Activated CD4-positive, alpha-beta T cell treated with anti-CD3 and anti-CD28 coated beads, Interleukin-2, amount 10 ng/mL, durations not matched to agents 24 days and 14 days (primary cell): Measurements from ENCODE around the gene MXRA7. TPM values are rescaled to one million over a fixed set of nuclear protein-coding genes. Genes with fewer than 3 reads are reported as not detected.

Experiments
- DNase-seq: peaks from one replicate; pipeline ENCODE4 v3.0.0; 2022
- H3K27ac Mint-ChIP-seq: one replicate; pipeline ENCODE4 v1.8.0; 2022; ENCODE audit warnings: mild to moderate bottlenecking, mixed read lengths
- H3K27me3 Mint-ChIP-seq: one replicate; pipeline ENCODE4 v1.8.0; 2022; ENCODE audit warnings: mixed read lengths
- H3K36me3 Mint-ChIP-seq: one replicate; pipeline ENCODE4 v1.8.0; 2022; ENCODE audit warnings: low read depth, mild to moderate bottlenecking, mixed read lengths
- H3K4me1 Mint-ChIP-seq: one replicate; pipeline ENCODE4 v1.8.0; 2021; ENCODE audit warnings: mixed read lengths
- H3K4me3 Mint-ChIP-seq: one replicate; pipeline ENCODE4 v1.8.0; 2022; ENCODE audit warnings: mild to moderate bottlenecking, moderate library complexity, mixed read lengths
- H3K9me3 Mint-ChIP-seq: one replicate; pipeline ENCODE4 v1.8.0; 2021; ENCODE audit warnings: mixed read lengths
- intact Hi-C: fragments of 100-400 bp; cut with micrococcal nuclease; formaldehyde crosslinking; loops from one replicate; pipeline ENCODE4 v1.15.1; 2023
- total RNA-seq: library from RNA; stranded (reverse); gene quantifications from 2 replicates; pipeline ENCODE4 v1.2.3, GENCODE V29; 2022

Gene MXRA7
- total RNA-seq, 1 donor from 2014 or later: 3.7 TPM

DNA sequence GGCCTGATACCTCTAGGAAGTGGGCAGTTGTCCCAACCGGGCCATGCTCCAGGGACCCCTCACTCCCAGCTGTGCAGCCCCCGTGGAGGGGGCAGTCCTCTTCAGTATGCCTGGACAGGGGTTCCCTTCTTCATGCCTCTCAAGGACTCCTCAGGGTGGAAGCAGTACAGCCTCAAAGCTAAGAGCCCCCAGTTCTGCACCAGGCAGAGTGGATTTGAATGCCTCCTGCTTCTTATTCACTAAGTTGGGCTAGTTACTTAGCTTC, 43.3 kb downstream of the MXRA7 start:
- Mint-ChIP-seq H3K4me1 (peaks cover 22% of the 10 kb centered on the region), H3K27me3 (peaks cover 24% of the 10 kb centered on the region), H3K27ac (no peak overlapping the region), H3K4me3 (no peak overlapping the region), H3K36me3 (peaks cover 2% of the 10 kb centered on the region), H3K9me3 (peaks cover 11% of the 10 kb centered on the region)
- intact Hi-C loops: no loop called here
- DNase-seq: no peak

DNA sequence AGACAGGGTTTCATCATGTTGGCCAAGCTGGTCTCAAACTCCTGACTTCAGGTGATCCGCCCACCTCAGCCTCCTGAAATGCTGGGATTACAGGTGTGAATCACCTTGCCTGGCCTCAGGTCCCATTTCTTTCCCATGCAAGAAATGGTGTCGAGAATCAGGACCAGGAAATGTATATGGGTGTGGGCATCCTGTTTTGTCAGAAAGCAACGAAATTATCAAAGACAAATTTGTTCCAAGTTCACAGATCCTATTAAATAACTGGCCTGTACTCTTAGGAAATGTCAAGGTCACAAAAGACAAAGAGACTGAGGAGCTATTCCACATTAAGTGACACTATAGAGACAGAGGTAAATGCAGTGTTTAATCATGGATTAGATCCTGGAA, 50.1 kb downstream of the MXRA7 start:
- intact Hi-C loops: no loop called here

DNA sequence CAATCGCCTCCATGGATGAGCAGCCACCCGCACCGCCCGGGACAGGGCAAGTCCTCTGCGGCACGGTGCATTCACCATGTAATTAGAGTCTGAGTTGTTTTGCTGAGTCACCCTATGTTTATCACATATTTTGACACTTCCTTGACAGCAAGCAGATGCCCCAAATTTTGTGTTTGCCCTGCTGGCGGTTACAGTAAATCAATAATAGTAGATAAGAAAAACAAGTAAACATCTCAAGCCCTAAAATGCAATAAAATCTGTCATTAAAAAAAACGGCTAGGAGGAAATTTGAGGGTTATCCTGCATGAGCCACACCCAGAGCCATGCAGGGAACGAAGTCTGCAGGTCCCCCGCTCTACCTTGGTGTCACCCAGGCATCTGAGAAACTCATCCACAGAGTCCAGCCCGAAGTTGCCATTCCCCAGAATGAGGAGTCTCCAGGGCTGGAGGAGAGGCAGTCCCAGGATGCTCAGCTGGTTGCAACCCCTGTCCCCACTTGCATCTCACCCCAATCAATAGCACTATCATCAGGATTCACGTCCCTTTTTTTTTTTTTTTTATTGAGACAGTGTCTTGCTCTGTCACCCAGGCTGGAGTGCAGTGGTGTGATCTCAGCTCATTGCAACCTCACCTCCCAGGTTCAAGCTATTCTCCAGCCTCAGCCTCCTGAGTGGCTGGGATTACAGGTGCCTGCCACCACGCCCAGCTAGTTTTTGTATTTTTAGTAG, 50.7 kb downstream of the MXRA7 start:
- Mint-ChIP-seq H3K27me3 (peaks cover 8% of the 10 kb centered on the region), H3K36me3 (peaks cover 1% of the 10 kb centered on the region), H3K4me3 (peak overlapping the region; percentile 38), H3K27ac (peak overlapping the region; percentile 87), H3K9me3 (no peaks in the 10 kb centered on the region), H3K4me1 (peaks cover 21% of the 10 kb centered on the region)
- DNase-seq: peak; percentile 68
- intact Hi-C loops: no loop called here

More for the DNA sequence above, 50.1 kb downstream of the MXRA7 start:
- no peak for DNase-seq
- Mint-ChIP-seq H3K27ac (no peak overlapping the region), H3K27me3 (peaks cover 9% of the 10 kb centered on the region), H3K4me1 (peaks cover 21% of the 10 kb centered on the region), H3K9me3 (no peaks in the 10 kb centered on the region), H3K36me3 (peaks cover 1% of the 10 kb centered on the region), H3K4me3 (no peak overlapping the region)

DNA sequence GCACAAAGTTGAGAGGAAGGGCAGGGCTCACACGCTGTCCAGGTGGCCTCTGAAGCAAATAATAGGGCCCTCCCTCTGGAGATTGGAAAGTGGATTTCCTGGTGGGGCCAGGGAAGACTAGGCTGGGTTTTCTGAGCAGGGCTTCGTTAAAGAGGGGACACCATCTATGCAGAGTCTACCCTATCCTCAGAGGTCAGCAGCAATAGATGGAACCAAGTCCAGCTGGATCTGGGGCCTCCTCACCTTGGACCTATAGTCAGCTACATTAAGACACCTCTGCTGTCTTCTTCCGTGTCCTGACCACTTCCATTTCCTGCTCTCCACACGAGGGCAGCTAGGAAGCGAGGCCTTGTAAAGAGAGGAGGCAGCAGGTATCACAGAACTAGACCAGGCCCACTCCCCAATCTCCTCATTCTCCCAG, 52.5 kb downstream of the MXRA7 start:
- Mint-ChIP-seq H3K4me3 (no peak overlapping the region), H3K36me3 (peaks cover 1% of the 10 kb centered on the region), H3K27ac (no peak overlapping the region), H3K4me1 (peaks cover 21% of the 10 kb centered on the region), H3K9me3 (no peaks in the 10 kb centered on the region), H3K27me3 (no peaks in the 10 kb centered on the region)
- DNase-seq: no peak
- intact Hi-C loops: no loop called here

DNA sequence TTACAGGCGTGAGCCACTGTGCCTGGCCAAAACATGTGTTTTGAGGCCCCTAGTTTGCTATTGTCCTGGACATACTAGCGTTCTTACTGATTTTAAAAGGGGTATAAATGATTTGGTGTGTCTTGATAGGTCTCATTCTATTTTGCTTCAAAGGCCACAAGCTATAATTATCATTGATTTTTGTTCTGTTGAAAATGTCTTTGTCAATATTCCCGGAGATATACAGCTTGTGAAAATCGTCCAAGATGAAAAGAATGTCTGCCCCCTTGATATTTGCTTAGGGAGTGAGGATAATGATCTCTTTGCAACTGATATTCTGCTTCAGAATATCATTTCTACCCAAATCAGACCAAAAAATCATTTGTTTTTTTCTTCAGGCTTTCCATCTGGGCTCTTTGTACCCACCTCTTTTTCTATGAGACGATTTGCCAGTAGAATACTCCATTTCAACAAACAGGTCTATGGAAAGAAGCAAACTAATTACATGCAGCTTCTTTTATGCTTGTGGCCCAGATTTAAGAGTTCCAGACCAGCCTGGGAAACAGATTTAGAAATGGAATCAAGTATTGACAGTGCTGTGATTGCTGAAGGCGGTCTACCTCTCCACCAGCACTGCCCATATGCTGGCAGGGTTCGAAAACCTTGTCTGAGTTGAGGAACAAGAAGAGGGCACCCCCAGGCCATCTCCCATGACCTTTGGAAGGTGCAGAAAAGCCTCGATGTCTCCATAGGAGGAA, 53.1 kb downstream of the MXRA7 start:
- Mint-ChIP-seq H3K36me3 (peaks cover 1% of the 10 kb centered on the region), H3K9me3 (no peaks in the 10 kb centered on the region), H3K27ac (no peak overlapping the region), H3K27me3 (no peaks in the 10 kb centered on the region), H3K4me3 (no peak overlapping the region), H3K4me1 (peaks cover 21% of the 10 kb centered on the region)
- DNase-seq: no peak
- intact Hi-C loops: no loop called here

DNA sequence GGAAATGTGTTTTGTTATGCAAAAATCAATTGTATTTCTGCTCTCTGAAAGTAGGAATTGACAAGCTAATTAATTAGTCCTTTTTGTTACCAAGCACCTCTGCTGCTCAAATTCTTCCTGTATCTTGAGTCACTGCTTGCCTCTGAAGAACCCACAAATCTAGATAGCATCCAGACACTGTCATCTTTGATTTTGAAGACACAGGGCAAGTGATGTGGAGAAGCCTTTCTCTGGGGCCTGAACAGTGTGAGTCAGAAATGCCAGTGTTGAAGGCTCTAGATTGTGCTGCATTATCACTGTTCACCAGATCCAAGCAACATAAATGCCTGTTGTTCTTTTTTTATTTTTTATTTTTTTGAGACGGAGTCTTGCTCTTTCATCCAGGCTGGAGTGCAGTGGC, 56.4 kb downstream of the MXRA7 start:
- intact Hi-C loops: no loop called here
- peaks cover 7% of the 10 kb centered on the region for H3K27me3 Mint-ChIP-seq
- H3K27ac Mint-ChIP-seq: no peak overlapping the region

DNA sequence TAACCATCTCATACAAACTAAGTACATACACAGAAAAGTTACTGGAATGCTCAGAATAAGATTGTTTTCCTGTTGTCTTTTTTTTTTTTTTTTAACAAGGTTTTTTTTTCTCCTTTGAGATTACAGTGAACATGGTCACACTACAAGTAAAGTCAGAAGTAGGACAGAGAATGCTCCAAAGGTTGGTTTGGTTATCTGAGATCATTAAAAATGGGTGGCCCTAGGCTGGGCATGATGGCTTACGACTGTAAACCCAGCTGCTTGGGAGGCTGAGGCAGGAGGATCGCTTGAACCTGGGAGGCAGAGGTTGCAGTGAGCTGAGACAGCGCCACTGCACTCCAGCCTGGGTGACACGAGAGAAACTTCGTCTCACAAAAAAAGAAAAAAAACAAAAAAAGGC, 60.3 kb downstream of the MXRA7 start:
- Mint-ChIP-seq H3K4me3 (no peak overlapping the region), H3K4me1 (no peaks in the 10 kb centered on the region), H3K9me3 (peaks cover 4% of the 10 kb centered on the region), H3K27me3 (peaks cover 13% of the 10 kb centered on the region), H3K36me3 (peaks cover 3% of the 10 kb centered on the region), H3K27ac (no peak overlapping the region)
- intact Hi-C loops: no loop called here
- DNase-seq: no peak

More for the DNA sequence above, 56.4 kb downstream of the MXRA7 start:
- DNase-seq: no peak
- Mint-ChIP-seq H3K4me1 (peaks cover 7% of the 10 kb centered on the region), H3K9me3 (no peaks in the 10 kb centered on the region), H3K4me3 (no peak overlapping the region), H3K36me3 (peaks cover under 1% of the 10 kb centered on the region)

DNA sequence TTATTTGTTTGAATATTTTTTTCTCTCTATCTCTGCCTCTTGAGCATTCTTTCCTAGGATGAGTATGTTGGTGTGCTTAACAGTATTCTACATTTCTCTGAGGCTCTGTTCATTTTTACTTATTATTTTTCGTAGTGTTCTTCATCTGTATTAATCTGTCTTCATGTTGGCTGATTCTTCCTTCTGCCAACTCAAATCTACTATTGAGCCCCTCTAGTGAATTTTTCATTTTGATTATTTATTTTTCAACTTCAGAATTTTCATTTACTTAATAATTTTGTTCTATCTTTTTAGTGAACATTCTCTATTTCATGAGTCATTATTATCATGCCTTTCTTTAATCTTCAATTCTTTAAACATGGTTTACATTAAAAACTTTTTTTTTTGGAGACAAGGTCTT, 64.1 kb downstream of the MXRA7 start:
- H3K9me3 Mint-ChIP-seq: peaks cover 4% of the 10 kb centered on the region
- no peak overlapping the region for H3K4me3 Mint-ChIP-seq
- H3K4me1 Mint-ChIP-seq: peaks cover 6% of the 10 kb centered on the region
- H3K27me3 Mint-ChIP-seq: peaks cover 9% of the 10 kb centered on the region
- H3K27ac Mint-ChIP-seq: no peak overlapping the region
- intact Hi-C loops: no loop called here
- H3K36me3 Mint-ChIP-seq: peaks cover 3% of the 10 kb centered on the region
- no peak for DNase-seq

DNA sequence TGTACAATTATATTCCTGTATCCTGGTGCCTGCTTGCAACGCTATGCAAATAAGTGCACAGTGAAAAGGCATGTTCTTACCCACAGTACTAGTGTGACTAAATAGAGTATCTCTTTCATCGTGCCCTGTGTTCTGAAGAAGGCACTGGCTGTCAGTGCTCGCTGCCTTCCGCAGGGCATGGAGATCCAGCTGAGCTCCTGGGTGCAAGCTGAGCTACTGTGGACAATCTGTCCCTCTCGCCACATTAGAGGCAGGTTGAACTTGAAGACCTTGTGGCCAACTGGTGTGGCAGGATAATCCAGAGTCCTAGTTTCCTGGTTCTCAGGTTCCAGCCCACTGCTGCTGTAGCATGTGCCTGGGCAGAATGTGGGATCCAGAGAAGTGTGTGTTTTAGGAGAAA, 65.3 kb downstream of the MXRA7 start:
- DNase-seq: no peak
- Mint-ChIP-seq H3K36me3 (peaks cover 3% of the 10 kb centered on the region), H3K4me1 (peaks cover 6% of the 10 kb centered on the region), H3K27ac (no peak overlapping the region), H3K27me3 (peaks cover 9% of the 10 kb centered on the region), H3K4me3 (no peak overlapping the region), H3K9me3 (peaks cover 4% of the 10 kb centered on the region)
- intact Hi-C loops: no loop called here

DNA sequence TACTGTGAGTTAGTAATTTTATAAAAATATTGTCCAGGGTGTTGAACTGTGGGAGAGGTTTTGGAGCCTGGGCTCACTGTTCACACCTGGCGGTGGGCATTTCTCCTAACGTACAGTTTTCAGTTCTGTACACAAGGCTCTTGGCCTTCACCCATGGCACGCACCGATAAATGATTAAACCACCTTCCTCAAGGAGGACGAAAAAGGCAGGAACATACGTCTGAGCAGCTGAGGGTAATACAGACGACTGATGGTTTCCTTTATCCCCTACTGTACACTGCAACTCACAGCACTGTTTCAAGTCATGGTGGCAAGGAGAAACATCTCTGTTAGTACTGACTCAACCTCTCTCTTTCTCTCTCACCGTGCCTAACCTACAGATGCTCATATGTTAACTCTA, 65.8 kb downstream of the MXRA7 start:
- Mint-ChIP-seq H3K27me3 (peaks cover 9% of the 10 kb centered on the region), H3K27ac (no peak overlapping the region), H3K4me1 (peaks cover 6% of the 10 kb centered on the region), H3K36me3 (peaks cover 3% of the 10 kb centered on the region), H3K9me3 (peaks cover 4% of the 10 kb centered on the region), H3K4me3 (no peak overlapping the region)
- intact Hi-C loops: no loop called here
- DNase-seq: no peak

DNA sequence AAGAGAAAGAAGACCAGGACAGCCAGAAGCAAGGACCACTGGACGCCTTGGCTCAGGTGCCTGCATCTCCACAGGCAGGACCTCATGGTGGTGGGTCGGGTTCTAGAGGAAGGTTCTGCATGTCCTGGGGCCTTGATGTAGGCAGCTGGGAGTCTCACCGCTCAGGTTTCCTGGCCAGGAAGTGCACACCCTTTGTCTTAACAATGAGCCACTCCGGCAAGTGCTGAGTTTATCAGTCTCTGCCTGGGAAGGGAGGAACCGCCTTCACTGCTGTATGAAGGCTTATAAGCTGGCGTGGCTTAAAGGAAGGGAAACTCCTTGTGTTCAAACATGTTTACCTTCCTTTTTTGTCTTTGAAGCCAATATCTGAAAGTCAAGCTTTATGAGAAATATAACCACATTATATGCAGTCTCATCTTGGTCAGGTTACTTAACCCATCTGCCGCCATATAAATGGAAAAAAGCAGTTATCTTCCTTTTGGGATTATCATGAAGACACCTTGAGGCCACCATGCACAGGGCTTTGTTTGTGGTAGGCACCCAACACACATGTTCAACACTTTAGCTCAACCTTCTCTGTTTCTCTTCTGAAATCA, 67.1 kb downstream of the MXRA7 start, which contains the start of gene ST6GALNAC1:
Gene ST6GALNAC1, minus strand, starts transcription at position 205 of the 596 bp plus-strand sequence. Its CDS starts 119 bp downstream, at position 86.
- Mint-ChIP-seq H3K27ac (no peak within 1 kb of the TSS), H3K27me3 (peaks cover 10% of the 10 kb centered on the region), H3K9me3 (peaks cover 4% of the 10 kb centered on the region), H3K4me3 (peak within 1 kb of the TSS; percentile 54), H3K36me3 (peaks cover 3% of the 10 kb centered on the region), H3K4me1 (peaks cover 6% of the 10 kb centered on the region)
- intact Hi-C loops: no loop called here
- peak; percentile 76 for DNase-seq

DNA sequence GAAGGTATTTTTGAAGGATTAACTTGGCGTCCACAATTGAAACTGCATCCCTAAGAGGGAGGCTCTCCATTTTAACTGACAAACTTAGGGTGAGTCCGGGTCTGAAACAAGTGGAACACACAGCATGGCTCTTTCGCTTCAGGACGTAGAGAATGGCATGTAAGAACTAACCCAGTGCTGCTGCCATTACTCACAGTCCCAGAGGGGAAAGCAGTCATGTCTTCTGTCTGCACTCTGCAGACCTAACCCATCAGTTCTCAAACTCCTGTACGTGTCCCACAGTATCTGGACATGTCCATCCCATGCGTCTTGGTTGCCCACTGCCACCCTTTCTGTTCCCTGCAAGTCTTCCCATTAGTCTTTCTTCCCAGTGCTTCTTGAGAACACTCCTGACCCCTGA, 67.8 kb downstream of the MXRA7 start:
- Mint-ChIP-seq H3K4me1 (peaks cover 6% of the 10 kb centered on the region), H3K9me3 (peaks cover 4% of the 10 kb centered on the region), H3K27ac (no peak overlapping the region), H3K36me3 (peaks cover 3% of the 10 kb centered on the region), H3K4me3 (peak overlapping the region; percentile 54), H3K27me3 (peaks cover 10% of the 10 kb centered on the region)
- intact Hi-C loops: no loop called here
- no peak for DNase-seq

DNA sequence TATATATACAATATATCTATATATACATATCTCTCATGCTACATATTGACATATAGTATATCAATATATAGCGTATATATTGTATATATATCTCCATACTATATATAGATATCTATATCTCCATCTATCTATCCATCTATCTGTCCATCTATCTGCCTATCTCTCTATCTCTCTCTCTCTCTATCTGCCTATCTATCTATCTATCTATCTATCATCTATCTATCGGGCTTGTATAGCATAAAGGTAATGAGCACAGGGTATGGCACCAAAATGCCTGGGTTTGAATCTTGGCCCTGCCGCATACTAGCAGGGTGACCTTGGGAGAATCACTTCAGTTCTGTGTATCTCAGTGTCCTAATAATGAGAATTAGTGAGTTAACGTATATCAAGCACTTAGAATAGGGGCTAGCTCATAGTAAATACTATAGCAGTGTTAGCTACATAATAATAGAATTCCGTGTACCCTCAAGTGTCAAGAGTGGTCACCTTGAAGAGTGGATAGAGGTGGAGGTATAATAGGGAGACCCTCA, 68.7 kb downstream of the MXRA7 start:
- Mint-ChIP-seq H3K27ac (no peak overlapping the region), H3K9me3 (peaks cover 4% of the 10 kb centered on the region), H3K27me3 (peaks cover 10% of the 10 kb centered on the region), H3K36me3 (peaks cover 3% of the 10 kb centered on the region), H3K4me1 (peaks cover 6% of the 10 kb centered on the region), H3K4me3 (no peak overlapping the region)
- no peak for DNase-seq
- intact Hi-C loops: no loop called here

DNA sequence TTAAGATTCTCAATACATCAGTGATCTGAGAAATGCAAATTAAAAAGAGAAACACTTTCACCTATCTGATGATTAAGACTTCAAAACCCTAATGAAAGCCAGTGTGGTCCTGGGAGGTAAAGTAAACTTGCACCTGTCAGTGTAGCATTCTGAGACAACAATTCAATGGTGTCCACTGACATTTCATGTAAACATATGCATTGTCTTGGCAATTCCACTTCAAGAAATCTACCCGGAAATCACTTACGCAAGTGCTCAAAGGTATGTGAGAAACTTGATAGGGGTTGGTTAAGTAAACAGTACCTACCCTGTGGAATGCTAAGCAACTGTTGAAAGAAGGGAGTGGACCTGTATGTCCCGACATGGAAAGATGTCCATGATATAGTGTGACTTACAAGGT, 69.3 kb downstream of the MXRA7 start:
- H3K4me3 Mint-ChIP-seq: no peak overlapping the region
- intact Hi-C loops: no loop called here
- H3K27me3 Mint-ChIP-seq: peaks cover 8% of the 10 kb centered on the region
- peaks cover 1% of the 10 kb centered on the region for H3K36me3 Mint-ChIP-seq
- H3K4me1 Mint-ChIP-seq: peaks cover 6% of the 10 kb centered on the region
- no peak for DNase-seq
- H3K9me3 Mint-ChIP-seq: peaks cover 1% of the 10 kb centered on the region
- no peak overlapping the region for H3K27ac Mint-ChIP-seq
